Endothelial cell of umbilical vein (primary cell): ENCODE measurements around the gene PRRG1. TPM values are rescaled to one million over a fixed set of nuclear protein-coding genes. Genes with fewer than 3 reads are reported as not detected.

ENCODE experiments used
- BruUV-seq: library from RNA; stranded (reverse); fragments of 400-500 nt; replicated peaks from 2 replicates; lab custom pipeline; 2021; lab: Mats Ljungman, UMichigan
- CTCF ChIA-PET: fragments of 300-600, 350-600 bp; sonication (Branson Sonifier 250); formaldehyde crosslinking; loops from one replicate; lab custom pipeline; 2021; ENCODE audit warnings: antibody characterized with exemption, inconsistent platforms; lab: Charles Lee
- POLR2A ChIA-PET: fragments of 300-600, 350-600 bp; sonication (Branson Sonifier 250); formaldehyde crosslinking; loops from one replicate; lab custom pipeline; 2021; ENCODE audit warnings: antibody characterized with exemption, inconsistent platforms; lab: Charles Lee
- DNase-seq: peaks from one replicate; pipeline ENCODE4 v3.0.0-alpha.2; 2011; ENCODE audit warnings: low read depth, low spot score
- FAIRE-seq: peaks from 2 replicates; lab custom pipeline; 2011; peaks lifted over from hg19 to GRCh38; lab: Jason Lieb, UNC
- H2AFZ ChIP-seq: 2 replicates; pipeline ENCODE4 v1.6.0; 2012; ENCODE audit warnings: low read depth, low read length, control low read depth, inconsistent platforms
- H3K27ac ChIP-seq: 2 replicates; pipeline ENCODE4 v1.5.1; 2011; ENCODE audit warnings: low read depth, mild to moderate bottlenecking, control low read depth, low read length, moderate library complexity; ENCODE audit not compliant: insufficient read depth
- H3K27me3 ChIP-seq, 2 experiments: 2 replicates each; pipeline versions ENCODE4 v1.6.0 to v1.6.1; 2011; ENCODE audit warnings: low read length in 2 of 2, mixed read lengths in 1 of 2; ENCODE audit not compliant: control insufficient read depth in 2 of 2, insufficient read depth in 2 of 2
- H3K36me3 ChIP-seq, 2 experiments: 2 replicates in 1 of 2; 3 replicates in 1 of 2; pipeline ENCODE4 v1.5.1; 2011; ENCODE audit warnings: low read length in 2 of 2, mild to moderate bottlenecking in 1 of 2, moderate library complexity in 1 of 2; ENCODE audit not compliant: control insufficient read depth in 2 of 2, insufficient read depth in 2 of 2; ENCODE audit errors: extremely low read depth in 1 of 2
- H3K4me1 ChIP-seq: 3 replicates; pipeline ENCODE4 v1.5.1; 2011; ENCODE audit warnings: mild to moderate bottlenecking, low read length; ENCODE audit not compliant: control insufficient read depth, insufficient read depth; ENCODE audit errors: extremely low read depth
- H3K4me2 ChIP-seq: 2 replicates; pipeline ENCODE4 v1.6.1; 2011; ENCODE audit warnings: low read length, control low read depth, mixed read lengths; ENCODE audit not compliant: insufficient read depth
- H3K4me3 ChIP-seq, 3 experiments: fragments of 200-600 bp in 1 of 3; sonication (generic), shearing (Covaris generic) in 1 of 3; replicated peaks in 1 of 3; 2 replicates each; pipeline ENCODE4 v1.5.1; 2011 to 2016; ENCODE audit warnings: control low read depth in 3 of 3, low read length in 3 of 3, mild to moderate bottlenecking in 2 of 3, inconsistent platforms in 1 of 3, low read depth in 1 of 3, moderate library complexity in 1 of 3; ENCODE audit not compliant: insufficient read depth in 1 of 3
- H3K79me2 ChIP-seq: 2 replicates; pipeline ENCODE4 v1.6.0; 2012; ENCODE audit warnings: low read length, inconsistent platforms; ENCODE audit not compliant: control insufficient read depth, insufficient read depth
- H3K9ac ChIP-seq: replicated peaks from 2 replicates; pipeline ENCODE3; 2011; ENCODE audit warnings: low read length, control low read depth; ENCODE audit not compliant: insufficient read depth; ENCODE audit errors: extremely low read depth
- H3K9me1 ChIP-seq: replicated peaks from 3 replicates; pipeline ENCODE4 v1.6.0; 2011; ENCODE audit warnings: mild to moderate bottlenecking, low read length; ENCODE audit not compliant: control insufficient read depth, insufficient read depth; ENCODE audit errors: extremely low read depth
- H3K9me3 ChIP-seq: replicated peaks from 2 replicates; pipeline ENCODE4 v1.5.1; 2012; ENCODE audit warnings: low read length, inconsistent platforms; ENCODE audit not compliant: control insufficient read depth, insufficient read depth
- H4K20me1 ChIP-seq: replicated peaks from 2 replicates; pipeline ENCODE3; 2011; ENCODE audit warnings: mild to moderate bottlenecking, low read length; ENCODE audit not compliant: control insufficient read depth, insufficient read depth; ENCODE audit errors: extremely low read depth
- CTCF ChIP-seq, 2 donors: IDR thresholded peaks; 1 replicate in 1 of 2; 2 replicates in 1 of 2; pipeline ENCODE4 v1.5.1; 2011; ENCODE audit warnings: low read length in 2 of 2, mild to moderate bottlenecking in 2 of 2, moderate library complexity in 2 of 2, control low read depth in 1 of 2, inconsistent platforms in 1 of 2, low read depth in 1 of 2; ENCODE audit not compliant: insufficient read depth in 1 of 2; ENCODE audit errors: extremely low read depth in 1 of 2
- EZH2 ChIP-seq: IDR thresholded peaks from 2 replicates; pipeline ENCODE4 v1.6.1; 2012; ENCODE audit warnings: borderline replicate concordance, low read depth, mild to moderate bottlenecking, moderate library complexity, low read length, inconsistent platforms; ENCODE audit not compliant: severe bottlenecking
- FOS ChIP-seq: IDR thresholded peaks from 2 replicates; pipeline ENCODE4 v1.6.1; 2011; ENCODE audit warnings: mild to moderate bottlenecking, low read length, moderate library complexity, borderline replicate concordance; ENCODE audit not compliant: insufficient read depth
- GATA2 ChIP-seq: IDR thresholded peaks from 2 replicates; pipeline ENCODE4 v1.7.0; 2011; ENCODE audit warnings: low read depth, mild to moderate bottlenecking, moderate library complexity, mixed read lengths, low read length; ENCODE audit not compliant: insufficient read length, insufficient read depth
- JUN ChIP-seq: IDR thresholded peaks from 2 replicates; pipeline ENCODE4 v1.6.1; 2011; ENCODE audit warnings: borderline replicate concordance, low read depth; ENCODE audit not compliant: insufficient read length, insufficient read depth
- MAX ChIP-seq: IDR thresholded peaks from 2 replicates; pipeline ENCODE4 v1.6.1; 2011; ENCODE audit not compliant: insufficient read depth, insufficient read length
- MYC ChIP-seq: IDR thresholded peaks from one replicate; pipeline ENCODE4 v1.6.1; 2011; ENCODE audit warnings: mild to moderate bottlenecking, low read depth, low read length
- POLR2A ChIP-seq: IDR thresholded peaks from 2 replicates; pipeline ENCODE4 v1.6.1; 2012; ENCODE audit warnings: low read depth, mild to moderate bottlenecking, control low read depth, low read length
- POLR2AphosphoS5 ChIP-seq: IDR thresholded peaks from 2 replicates; pipeline ENCODE4 v1.6.1; 2012; ENCODE audit warnings: low read depth, mild to moderate bottlenecking, control low read depth, low read length, moderate library complexity; ENCODE audit not compliant: insufficient read depth
- dilution Hi-C: fragments of 300-500 bp; cut with MboI; formaldehyde crosslinking; loops from one replicate; pipeline ENCODE4 v1.15.0; 2019; ENCODE audit warnings: low sequenced_read_pairs; ENCODE audit not compliant: extremely low pct_ligation_motif_present
- intact Hi-C: fragments of 100-400 bp; cut with micrococcal nuclease; formaldehyde crosslinking; loops from one replicate; pipeline ENCODE4 v1.10.0; 2022
- polyA plus RNA-seq, 4 experiments: library from polyadenylated mRNA; depleted of rRNA in 3 of 4; stranded (reverse) in 3 of 4; unstranded in 1 of 4; fragments of >200 nt; gene quantifications; 2 replicates each; pipeline versions ENCODE4 v1.2.1 to v1.2.3, GENCODE V29; 2011 to 2012; ENCODE audit warnings: missing spikeins in 1 of 4
- total RNA-seq: library from RNA; stranded (reverse); gene quantifications from 2 replicates; pipeline ENCODE4 v1.2.3, GENCODE V29; 2021

The PRRG1 gene
- total and polyA plus RNA-seq, 2 donors (not counting 3 experiments of a cell fraction or from before 2014, with no cell fraction given): 37.6 to 46.3 TPM

GRCh38 chrX:37332987-37333658 lies 16.0 kb upstream of the PRRG1 start:
- Histone ChIP-seq H2AFZ (no peak overlapping the region), H3K9ac (no peak overlapping the region), H4K20me1 (no peaks in the 10 kb centered on the region), H3K4me1 (peaks cover 6% of the 10 kb centered on the region), H3K4me3 (no peak overlapping the region), H3K9me1 (no peaks in the 10 kb centered on the region), H3K4me2 (no peak overlapping the region), H3K36me3 (no peaks in the 10 kb centered on the region), H3K27me3 (no peaks in the 10 kb centered on the region), H3K9me3 (no peaks in the 10 kb centered on the region), H3K27ac (no peak overlapping the region), H3K79me2 (no peaks in the 10 kb centered on the region)
- CTCF ChIA-PET: no interaction called here
- FAIRE-seq (no peak), DNase-seq (no peak)
- TF ChIP-seq CTCF (IDR thresholded peaks at IDR 0.05; ENCODE audit: extremely low read depth in 1 of 2, insufficient read depth in 1 of 2, low read depth in 1 of 2, low read length in 2 of 2) (no peak), POLR2A (no peak), GATA2 (no peak), MYC (no peak), MAX (no peak), POLR2AphosphoS5 (no peak), JUN (no peak), EZH2 (no peak), FOS (no peak)
- BruUV-seq: no TSS peak
- intact Hi-C loops: no loop called here
- POLR2A ChIA-PET: no interaction called here
- dilution Hi-C loops: no loop called here
